Stimulated activated CD4-positive, alpha-beta T cell treated with anti-CD3 and anti-CD28 coated beads, Interleukin-15, amount 100 ng/mL, for 1 hour (primary cell): ENCODE results near the gene HSD3B7.
"Not testable (repeated sequence)": the region's sequence is repeated elsewhere in the genome, so short reads cannot be mapped to it uniquely, and the experiment has no call there.

Experiments
- DNase-seq, 2 donors: peaks; one replicate each; pipeline ENCODE4 v3.0.0-alpha.2; 2020; ENCODE audit warnings: low read depth in 1 of 2, low spot score in 1 of 2

HSD3B7 gene

DNA sequence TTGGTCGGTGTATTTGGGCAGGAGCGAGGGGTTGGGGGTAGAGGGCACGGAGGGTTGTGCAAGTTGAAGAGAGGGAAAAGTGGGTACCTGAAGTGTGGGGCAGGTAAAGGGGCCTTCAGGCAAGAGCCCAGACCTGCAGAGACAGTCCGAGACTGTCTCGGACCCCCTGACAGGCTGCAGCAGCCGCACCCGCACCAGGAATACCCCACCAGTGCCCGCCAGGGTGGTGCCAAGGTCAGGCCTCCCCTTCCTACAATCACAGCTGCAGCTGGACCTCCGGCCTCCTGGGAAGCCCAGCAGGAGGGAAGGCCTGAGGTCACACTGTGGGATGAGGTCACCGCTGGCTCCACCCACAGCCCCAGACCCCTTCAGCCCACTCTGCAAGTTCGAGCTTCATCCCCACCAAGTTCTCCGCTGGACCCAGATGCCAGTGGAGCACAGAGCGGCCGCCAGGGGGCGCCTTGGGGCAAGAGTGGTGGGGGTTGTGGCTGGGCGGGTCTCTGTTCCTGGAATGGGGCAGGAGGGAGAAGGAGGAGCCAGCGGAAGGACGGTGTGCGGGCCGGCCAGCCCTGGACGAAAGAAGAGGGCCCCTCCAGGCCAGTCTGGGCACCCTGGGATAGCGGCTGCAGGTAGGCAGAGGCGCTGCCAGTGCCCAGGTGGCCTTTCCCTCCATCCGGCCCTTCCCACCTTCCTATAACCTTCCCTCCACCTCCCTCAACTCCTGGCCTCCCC is at the start of gene HSD3B7:
Gene HSD3B7 (plus strand): TSS at position 539 of the 732 bp plus-strand sequence. CDS start 452 bp downstream, outside the sequence.
- peak; percentile 57 to 76 for DNase-seq

DNA sequence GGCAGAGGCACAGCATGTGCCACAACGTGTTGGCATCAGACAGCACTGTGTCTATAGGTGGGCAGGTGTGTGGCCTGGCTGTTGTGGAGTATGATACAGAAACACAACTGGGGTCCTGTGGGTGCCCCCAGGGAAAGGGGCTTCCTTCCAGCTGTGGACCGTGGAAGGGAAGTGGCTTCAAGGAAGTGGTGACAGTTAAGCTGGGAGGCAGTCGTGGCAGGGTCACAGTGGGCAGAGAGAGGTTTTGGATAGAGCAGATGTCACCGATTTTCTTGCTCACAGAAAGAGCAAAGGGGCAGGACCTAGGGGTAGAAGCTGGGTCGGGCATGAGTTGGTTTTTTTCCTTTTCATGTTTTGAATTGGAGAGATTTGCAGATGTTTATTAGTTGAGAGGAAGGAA is 47.3 kb upstream of the HSD3B7 start:
- no peak for DNase-seq

DNA sequence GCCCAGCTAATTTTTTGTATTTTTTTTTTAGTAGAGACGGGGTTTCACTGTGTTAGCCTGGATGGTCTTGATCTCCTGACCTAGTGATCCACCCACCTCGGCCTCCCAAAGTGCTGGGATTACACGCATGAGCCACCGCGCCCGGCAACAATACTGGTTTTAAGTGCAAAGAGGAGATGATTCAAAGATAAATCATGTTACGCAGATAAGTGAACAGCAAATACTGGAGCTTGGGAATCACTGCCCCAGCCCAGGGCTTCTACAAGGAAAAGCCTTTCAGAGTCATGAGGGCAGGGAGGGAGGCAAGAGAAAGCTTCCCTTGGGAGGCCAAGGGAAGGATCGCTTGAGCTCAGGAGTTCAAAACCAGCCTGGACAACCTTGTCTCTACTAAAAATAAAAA is 45.4 kb upstream of the HSD3B7 start:
- not testable (repeated sequence) for DNase-seq

DNA sequence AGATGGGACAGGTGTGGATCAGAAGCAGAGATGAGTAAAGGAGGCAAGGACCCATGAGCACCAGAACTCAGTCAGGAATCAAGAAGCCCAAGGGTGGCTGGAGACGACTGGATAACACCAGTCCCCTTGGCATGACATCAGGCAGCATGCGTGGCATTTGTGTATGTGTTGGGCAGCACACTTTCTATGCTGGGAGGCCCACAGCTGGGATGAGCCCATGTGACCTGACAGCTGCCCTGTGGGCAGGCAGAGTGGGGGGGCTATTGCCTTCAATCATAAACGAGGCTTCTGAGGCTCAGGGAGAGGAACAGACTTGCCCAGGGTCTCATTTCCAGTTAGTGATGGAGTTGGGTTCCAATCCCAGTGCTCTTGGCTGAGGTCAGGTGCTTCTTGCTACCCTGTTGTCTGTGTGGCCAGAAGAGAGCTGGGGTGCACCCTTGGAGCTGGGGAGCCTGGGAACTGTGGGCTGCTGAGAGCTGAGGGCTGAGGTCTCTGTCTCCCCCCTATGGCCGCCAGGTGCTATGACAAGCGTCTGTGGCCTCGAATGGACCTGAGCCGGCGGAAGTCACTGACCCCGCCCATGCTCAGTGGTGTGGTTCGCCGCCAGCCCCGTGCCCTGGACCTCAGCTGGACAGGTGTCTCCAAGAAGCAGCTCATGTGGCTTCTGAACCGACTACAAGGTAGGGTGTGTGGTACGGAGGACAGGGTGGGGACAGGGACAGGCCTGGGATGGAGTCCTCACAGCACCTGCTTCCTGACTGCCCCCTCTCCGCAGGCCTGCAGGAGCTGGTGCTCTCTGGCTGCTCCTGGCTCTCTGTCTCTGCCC is 43.2 kb upstream of the HSD3B7 start:
- peak; percentile 39 to 40 for DNase-seq

DNA sequence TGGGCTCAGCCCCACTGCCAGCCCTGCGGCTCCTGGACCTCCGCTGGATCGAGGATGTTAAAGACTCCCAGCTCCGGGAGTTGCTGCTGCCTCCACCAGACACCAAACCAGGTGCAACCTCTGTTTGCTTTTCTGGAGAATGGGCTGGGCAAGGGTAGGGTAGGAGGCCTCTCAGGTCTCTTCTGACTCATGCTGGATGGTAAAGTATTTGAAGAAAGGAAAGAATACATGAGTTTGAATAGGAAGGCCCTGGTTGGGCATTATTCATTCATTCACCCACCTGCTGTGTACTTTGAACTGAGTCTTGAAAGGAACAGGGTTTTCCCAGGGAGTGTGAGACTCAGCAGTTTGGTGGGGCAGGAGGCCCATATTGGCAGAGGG is 42.6 kb upstream of the HSD3B7 start:
- DNase-seq, result no peak

DNA sequence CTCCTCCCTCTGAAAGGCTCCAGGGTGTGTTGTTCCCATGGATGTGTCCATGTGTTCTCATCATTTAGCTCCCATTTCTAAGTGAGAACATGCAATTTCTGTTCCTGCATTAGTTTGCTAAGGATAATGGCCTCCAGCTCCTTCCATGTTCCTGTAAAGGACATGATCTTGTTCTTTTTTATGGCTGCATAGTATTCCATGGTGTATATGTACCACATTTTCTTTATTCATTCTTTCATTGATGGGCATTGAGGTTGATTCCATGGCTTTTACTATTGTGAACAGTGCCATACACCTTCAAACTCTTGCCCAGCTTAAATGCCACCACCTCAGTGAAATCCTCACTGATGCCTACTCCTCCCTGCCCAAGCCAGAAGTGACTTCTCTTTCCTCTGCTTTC is 40.7 kb upstream of the HSD3B7 start:
- DNase-seq, result no peak

DNA sequence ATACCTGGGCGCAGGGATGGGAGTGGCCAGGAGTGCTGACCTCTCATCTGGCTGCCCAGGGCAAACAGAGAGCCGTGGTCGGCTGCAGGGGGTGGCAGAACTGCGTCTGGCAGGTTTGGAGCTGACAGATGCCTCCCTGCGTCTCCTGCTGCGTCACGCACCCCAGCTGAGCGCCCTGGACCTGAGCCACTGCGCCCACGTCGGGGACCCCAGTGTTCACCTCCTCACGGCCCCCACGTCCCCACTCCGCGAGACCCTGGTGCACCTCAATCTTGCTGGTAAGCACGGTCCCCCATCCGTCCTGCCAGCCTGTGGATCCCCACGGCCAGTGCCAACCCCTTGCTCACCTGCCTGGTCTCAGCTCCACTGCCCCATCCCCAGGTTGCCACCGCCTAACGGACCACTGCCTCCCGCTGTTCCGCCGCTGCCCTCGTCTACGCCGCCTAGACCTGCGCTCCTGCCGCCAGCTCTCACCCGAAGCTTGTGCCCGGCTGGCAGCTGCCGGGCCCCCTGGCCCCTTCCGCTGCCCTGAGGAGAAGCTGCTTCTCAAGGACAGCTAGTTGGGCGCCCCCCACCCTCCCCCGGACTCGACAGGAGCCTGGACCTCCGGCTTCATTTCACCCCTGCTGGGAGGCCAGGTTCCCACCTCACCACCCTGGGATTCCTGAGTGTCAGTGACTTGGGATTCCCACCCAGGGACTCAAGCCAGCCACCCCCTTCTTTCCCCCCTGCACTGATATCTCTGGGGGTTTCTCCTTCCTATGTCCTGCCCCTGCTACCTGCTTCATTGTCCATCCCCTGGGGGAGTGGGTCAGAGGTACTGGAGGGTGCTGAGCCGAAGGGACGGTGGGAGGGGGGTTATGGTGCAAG is 38.1 kb upstream of the HSD3B7 start:
- DNase-seq, result no peak

DNA sequence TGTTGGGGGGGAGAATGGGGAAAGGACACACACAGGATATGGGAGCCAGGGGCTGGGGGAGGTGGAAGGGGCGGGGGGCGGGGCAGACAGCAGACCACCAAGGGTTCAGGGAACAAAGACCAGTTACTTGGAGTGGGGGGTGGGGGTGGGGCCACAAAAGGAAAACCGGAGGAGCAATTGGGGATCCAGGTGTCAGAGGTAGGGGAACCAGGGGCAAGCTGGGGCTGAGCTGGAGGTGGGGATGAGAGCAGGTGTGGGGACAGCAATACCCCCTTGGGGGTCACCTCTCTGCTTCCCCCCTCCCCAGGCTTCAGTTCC is 37.5 kb upstream of the HSD3B7 start:
- DNase-seq, result no peak

DNA sequence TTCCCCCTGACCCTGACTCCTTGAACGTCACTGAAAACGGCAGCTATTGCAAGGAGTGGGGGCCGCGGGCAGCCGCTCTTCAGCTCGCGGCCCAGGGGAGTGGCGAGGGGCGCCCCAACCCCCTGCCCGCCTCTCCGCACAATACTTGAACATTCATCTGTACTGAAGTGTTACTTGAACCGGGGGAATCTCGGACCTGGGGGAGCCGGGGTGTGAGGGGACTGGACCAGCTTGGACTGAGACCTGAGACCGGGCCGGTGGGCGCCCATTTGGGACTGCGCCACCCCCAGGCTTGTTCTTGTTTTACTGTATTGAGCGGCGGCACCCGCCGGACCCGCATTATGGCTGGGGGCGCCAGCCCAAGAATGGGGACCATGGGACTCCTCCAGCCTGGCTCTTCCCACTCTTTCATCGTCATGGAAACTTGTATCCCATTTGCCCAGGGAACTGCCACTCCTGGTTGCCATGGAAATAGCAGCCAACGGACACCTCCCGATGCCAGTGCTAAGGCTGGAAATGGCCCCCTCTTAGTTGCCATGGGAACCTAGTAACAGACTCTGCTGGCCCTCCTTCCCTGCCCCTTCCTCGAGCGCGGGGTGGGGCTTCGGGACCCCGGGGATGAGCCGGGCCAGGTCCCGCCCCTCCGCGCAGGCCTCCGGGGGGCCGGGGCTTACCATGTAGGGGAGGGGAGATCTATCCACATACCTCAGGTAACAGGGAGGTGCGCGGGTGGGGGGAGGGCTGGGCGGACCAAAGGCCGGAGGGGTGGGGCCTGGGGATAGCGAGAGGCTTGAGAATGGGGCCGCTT is 36.9 kb upstream of the HSD3B7 start:
- DNase-seq, result no peak

DNA sequence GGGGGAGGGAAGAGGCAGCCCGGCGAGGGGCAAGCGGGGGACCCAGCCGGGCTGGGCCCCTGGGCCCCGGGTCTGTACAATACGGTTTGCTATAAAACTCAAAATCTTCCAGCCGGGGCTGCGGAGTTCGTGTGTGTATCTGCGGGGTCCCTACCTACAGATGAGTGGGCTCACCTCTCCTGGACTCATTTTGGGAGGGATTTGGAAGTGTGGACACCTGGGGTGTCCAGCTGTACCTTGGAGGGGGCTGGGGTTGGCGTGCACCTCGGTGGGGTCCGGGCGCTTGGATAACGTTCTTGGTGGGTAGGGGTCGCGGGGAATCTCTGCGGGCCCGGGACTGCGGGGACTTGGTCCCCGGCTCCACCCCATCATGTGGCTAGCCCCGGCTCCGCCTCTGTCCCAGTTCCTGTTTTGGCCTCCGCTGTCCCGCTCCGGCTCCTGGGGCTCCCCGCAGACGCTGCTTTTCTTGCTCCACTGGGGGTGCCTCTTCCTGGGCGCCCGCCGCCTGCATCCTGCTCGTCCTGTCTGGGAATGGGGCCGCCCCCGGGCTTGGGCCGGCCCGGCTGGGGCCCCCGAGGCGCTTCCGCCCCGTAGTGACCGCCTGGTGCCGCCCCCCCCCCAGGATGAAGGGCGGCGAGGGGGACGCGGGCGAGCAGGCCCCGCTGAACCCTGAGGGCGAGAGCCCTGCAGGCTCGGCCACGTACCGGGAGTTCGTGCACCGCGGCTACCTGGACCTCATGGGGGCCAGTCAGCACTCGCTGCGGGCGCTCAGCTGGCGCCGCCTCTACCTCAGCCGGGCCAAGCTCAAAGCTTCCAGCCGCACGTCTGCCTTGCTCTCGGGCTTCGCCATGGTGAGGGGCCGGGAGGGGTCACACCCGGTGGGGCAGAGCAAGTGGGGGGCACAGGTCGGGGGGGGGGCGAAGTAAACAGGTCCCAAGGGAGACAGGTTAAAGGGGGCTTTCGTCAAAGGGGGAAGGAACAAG is 36.0 kb upstream of the HSD3B7 start, which contains the start of gene ORAI3:
Gene ORAI3 (plus strand): TSS at position 402 of the 983 bp plus-strand sequence. CDS start 222 bp downstream, at position 624.
- DNase-seq, result no peak

DNA sequence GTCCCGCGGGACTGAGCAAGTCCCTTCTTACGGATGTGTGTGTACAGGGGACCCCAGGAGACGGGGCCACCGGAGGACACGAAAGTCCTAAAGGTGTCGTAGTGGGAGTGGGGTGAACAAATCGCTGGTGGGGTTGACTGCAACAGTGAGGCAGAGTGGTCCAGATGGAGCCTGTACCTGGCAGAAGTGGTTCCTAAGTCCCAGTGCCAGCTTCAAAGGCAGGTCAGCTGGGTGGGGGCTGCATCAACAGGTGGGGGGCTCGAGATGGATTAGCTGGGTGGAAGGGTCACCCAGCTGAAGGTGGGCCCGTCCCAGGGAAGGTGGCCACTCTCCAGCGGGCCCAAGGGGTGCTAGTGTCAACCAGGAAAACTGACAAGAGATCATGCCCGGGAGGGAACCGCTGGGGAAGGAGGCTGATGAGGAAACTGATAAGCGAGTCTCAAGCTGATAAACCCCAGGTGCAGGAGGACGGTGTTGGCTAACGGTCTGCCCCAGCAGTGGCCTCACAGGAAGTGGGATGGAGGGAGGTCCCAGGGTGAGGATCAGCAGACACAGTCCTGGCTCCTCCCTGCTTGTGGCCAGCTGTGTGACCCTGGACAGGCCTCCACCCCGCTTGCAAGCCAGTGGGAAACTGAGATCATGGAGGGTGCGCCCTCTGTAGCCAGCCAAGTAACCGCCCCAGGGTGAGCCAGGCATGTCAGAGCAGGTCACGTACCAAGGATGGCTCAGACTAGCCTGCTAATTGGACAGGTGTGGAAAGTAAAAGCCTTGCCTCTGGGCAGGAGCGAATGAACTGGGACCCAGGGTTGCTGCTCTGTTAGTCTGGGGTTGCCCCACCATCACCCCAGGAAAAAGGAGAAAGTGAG is 35.1 kb upstream of the HSD3B7 start:
- DNase-seq, result no peak

DNA sequence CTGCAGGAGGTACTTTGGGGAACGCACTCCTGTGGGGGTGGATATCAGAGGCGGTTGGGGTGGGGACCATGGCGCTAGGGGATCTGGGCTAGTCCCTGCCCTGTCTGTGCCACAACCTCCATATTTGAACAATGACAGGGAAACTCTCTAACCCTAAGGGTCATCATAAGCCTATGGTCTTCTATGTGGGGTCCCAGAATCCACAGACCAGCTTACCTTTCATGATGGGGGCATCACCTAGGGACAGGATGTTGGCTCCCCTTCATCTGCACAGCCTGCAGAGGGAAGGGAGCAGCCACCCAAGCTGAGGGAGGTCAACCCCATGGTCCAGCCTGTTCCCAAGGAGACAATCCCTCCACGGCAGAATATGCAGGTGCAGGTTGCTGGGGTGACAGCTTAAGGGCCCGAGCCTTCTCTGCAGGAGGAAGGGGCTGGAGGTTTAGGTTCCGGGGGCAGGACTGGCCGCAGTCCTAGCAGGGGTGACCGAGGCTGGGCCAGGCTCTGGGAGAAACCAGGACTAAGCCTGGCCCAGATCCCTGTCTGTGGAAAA is 34.4 kb upstream of the HSD3B7 start:
- no peak for DNase-seq

DNA sequence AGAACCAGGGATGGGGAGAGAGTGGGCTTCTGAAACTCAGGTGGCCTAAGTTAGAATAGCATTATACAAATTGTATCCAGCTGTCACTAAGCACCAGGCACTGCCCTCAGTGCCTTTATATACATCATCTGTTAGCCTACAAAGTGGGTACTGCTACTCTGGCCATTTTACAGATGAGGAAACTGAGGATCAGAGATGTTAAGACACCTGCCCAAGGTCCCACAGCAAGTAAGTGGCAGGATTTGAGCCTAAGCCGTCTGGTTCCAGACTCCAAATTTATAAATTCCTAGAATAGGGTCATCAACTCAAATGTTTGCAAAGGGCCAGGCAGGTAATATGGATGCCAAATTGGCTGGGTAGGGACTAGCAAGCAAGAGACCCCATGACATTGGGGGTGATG is 33.8 kb upstream of the HSD3B7 start:
- DNase-seq, result no peak

DNA sequence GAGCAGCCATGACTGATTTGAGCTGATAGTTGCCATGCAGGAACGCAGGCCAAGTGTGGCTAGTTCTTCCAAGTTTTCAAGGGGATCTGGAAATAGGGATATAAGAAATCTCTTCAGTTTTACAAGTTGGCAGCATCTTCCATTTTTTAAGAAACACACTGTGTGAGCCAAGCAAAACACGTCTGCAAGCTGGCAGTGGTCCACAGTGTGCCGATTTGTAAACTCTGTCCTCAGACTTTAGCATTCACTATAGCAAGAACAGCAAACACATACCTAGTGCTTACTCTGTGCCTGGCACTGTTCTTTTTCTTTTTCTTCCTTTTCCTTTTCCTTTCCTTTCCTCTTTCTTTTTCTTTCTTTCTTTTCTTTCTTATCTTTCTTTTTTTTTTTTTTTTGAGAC is 33.3 kb upstream of the HSD3B7 start:
- no peak for DNase-seq

DNA sequence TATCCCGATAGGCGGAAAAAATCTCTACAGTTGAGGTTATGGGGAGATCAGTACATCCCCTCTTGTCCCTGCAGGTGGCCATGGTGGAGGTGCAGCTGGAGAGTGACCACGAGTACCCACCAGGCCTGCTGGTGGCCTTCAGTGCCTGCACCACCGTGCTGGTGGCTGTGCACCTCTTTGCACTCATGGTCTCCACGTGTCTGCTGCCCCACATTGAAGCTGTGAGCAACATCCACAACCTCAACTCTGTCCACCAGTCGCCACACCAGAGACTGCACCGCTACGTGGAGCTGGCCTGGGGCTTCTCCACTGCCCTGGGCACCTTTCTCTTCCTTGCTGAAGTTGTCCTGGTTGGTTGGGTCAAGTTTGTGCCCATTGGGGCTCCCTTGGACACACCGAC is 31.9 kb upstream of the HSD3B7 start:
- no peak for DNase-seq

DNA sequence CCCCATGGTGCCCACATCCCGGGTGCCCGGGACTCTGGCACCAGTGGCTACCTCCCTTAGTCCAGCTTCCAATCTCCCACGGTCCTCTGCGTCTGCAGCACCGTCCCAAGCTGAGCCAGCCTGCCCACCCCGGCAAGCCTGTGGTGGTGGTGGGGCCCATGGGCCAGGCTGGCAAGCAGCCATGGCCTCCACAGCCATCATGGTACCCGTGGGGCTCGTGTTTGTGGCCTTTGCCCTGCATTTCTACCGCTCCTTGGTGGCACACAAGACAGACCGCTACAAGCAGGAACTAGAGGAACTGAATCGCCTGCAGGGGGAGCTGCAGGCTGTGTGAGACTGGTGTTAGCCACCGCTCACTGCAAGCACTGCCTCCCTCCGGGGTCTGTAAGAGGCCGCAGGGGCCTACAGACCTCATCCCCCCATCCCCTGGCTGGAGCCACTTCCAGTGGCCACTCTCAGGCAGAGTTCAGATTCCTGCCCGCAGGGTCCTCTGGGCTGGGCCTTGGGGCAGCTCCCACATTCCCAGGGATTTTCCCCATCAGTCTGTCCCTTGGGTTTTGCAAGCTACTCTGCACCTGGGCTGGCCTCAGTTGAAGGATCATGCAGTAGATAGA is 31.4 kb upstream of the HSD3B7 start:
- peak; percentile 14 to 50 for DNase-seq

DNA sequence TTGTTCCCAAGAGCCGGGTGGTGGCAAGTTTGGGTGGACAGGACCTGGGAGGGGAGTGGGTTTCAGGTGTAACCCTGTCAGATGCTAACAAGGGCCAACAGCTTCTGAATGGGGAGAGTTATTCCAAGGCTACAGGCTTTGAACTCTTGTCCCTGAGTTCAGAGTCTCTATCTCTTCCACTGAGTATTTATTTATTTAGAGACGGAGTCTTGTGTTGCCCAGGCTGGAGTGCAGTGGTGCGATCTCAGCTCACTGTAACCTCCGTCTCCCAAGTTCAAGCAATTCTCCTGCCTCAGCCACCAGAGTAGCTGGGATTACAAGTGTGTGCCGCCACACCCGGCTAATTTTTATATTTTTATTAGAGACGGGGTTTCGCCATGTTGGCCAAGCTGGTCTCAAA is 30.0 kb upstream of the HSD3B7 start:
- no peak for DNase-seq
